ENCODE data around the gene CERS5.

GRCh38 chr12:50156641-50157040 lies 10.5 kb downstream of the CERS5 start:
- TF ChIP-seq EZH2 (IDR thresholded peaks at IDR 0.05) (no peak), POLR2AphosphoS5 (IDR thresholded peaks at IDR 0.05; ENCODE audit: borderline replicate concordance, low read depth, low read length) (no peak)

Measured in SK-N-MC (cell line).